PC-3 (cell line): ENCODE data around the gene C16orf46.

Experiments used
- EZH2 ChIP-seq: fragments of 300-600 bp; sonication (generic); IDR thresholded peaks from one replicate; pipeline ENCODE4 v1.6.1; 2017; ENCODE audit warnings: antibody characterized with exemption, mild to moderate bottlenecking, low read length; ENCODE audit not compliant: unreplicated experiment
- EZH2phosphoT487 ChIP-seq: fragments of 300-600 bp; sonication (generic); IDR thresholded peaks from 2 replicates; pipeline ENCODE4 v1.6.1; 2018; ENCODE audit warnings: mild to moderate bottlenecking, antibody characterized with exemption, low read length, borderline replicate concordance
- TF ChIP-seq, protein P1 (sequence below): fragments of 300-600 bp; sonication (generic); conservative IDR thresholded peaks from 2 replicates; pipeline ENCODE4 v1.5.1; 2017; ENCODE audit warnings: antibody characterized with exemption, low read depth, mild to moderate bottlenecking, low read length

DNA sequence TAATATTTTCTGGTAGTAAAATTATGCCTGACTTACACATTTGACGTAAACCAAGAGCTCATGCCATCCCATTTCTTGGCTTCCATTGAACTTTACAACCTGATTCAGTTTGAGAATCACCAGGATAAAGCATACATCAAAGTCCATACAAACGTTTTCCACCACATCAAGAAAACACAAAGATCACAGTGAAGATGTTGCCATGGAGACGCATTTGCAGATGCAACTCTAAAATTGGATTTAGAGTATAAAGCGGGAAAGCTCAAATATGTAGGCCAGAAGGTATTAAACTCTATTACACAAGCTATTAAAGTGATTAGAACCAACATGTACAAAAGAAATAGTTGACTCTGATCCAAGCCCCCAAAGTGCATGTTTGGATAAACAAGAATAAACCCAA, 10.4 kb downstream of the C16orf46 start:
- TF ChIP-seq, protein P1, sequence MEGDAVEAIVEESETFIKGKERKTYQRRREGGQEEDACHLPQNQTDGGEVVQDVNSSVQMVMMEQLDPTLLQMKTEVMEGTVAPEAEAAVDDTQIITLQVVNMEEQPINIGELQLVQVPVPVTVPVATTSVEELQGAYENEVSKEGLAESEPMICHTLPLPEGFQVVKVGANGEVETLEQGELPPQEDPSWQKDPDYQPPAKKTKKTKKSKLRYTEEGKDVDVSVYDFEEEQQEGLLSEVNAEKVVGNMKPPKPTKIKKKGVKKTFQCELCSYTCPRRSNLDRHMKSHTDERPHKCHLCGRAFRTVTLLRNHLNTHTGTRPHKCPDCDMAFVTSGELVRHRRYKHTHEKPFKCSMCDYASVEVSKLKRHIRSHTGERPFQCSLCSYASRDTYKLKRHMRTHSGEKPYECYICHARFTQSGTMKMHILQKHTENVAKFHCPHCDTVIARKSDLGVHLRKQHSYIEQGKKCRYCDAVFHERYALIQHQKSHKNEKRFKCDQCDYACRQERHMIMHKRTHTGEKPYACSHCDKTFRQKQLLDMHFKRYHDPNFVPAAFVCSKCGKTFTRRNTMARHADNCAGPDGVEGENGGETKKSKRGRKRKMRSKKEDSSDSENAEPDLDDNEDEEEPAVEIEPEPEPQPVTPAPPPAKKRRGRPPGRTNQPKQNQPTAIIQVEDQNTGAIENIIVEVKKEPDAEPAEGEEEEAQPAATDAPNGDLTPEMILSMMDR = no peak
- TF ChIP-seq EZH2 (no peak), EZH2phosphoT487 (no peak)
